Panc1 (cell line): ENCODE results near the gene RIMBP2. TPM values are rescaled to one million over a fixed set of nuclear protein-coding genes. Genes with fewer than 3 reads are reported as not detected.

Source experiments
- ATAC-seq: fragments of 200-7000 bp; cut with Tn5 transposase; 2 replicates; pipeline ENCODE4 v1.9.1; 2020; ENCODE audit warnings: mild to moderate bottlenecking, moderate library complexity
- BruUV-seq: library from RNA; stranded (reverse); fragments of 400-500 nt; replicated peaks from 2 replicates; lab custom pipeline; 2021; lab: Mats Ljungman, UMichigan
- CTCF ChIA-PET: fragments of 300-600 bp; sonication (Branson Sonifier 250); formaldehyde crosslinking; loops from one replicate; lab custom pipeline; 2022; ENCODE audit warnings: antibody characterized with exemption; lab: Charles Lee
- POLR2A ChIA-PET: fragments of 300-600 bp; sonication (Branson Sonifier 250); formaldehyde crosslinking; loops from one replicate; lab custom pipeline; 2022; ENCODE audit warnings: antibody characterized with exemption; lab: Charles Lee
- DNase-seq: peaks from one replicate; pipeline ENCODE4 v3.0.0-alpha.2; 2010; ENCODE audit warnings: low read depth, low spot score
- H3K27ac ChIP-seq: 2 replicates; pipeline ENCODE4 v1.5.1; 2011; ENCODE audit warnings: mild to moderate bottlenecking, low read length, inconsistent platforms
- H3K27me3 ChIP-seq: fragments of 200-500 bp; sonication (Bioruptor generic); 2 replicates; pipeline ENCODE4 v1.6.0; 2014; ENCODE audit warnings: low read length, inconsistent platforms; ENCODE audit not compliant: control insufficient read depth, insufficient read depth
- H3K36me3 ChIP-seq: fragments of 200-500 bp; sonication (Bioruptor generic); 2 replicates; pipeline ENCODE4 v1.5.1; 2014; ENCODE audit warnings: inconsistent platforms, mild to moderate bottlenecking, low read length, moderate library complexity; ENCODE audit not compliant: control insufficient read depth, insufficient read depth
- H3K4me1 ChIP-seq: 2 replicates; pipeline ENCODE4 v1.5.1; 2011; ENCODE audit warnings: inconsistent platforms, mild to moderate bottlenecking, low read length, moderate library complexity; ENCODE audit not compliant: control insufficient read depth, insufficient read depth
- H3K4me3 ChIP-seq, 2 experiments: 2 replicates each; pipeline ENCODE4 v1.5.1; 2011 to 2012; ENCODE audit warnings: low read depth in 2 of 2, low read length in 2 of 2, mild to moderate bottlenecking in 2 of 2, inconsistent platforms in 1 of 2, moderate library complexity in 1 of 2
- H3K9me3 ChIP-seq: fragments of 200-500 bp; sonication (Bioruptor generic); 2 replicates; pipeline ENCODE4 v1.5.1; 2014; ENCODE audit warnings: low read depth, mild to moderate bottlenecking, inconsistent platforms, low read length, moderate library complexity; ENCODE audit not compliant: control insufficient read depth, insufficient read depth
- CTCF ChIP-seq: fragments of 450-650 bp; IDR thresholded peaks from 2 replicates; pipeline ENCODE4 v1.5.1; 2017; ENCODE audit warnings: mild to moderate bottlenecking
- POLR2AphosphoS5 ChIP-seq: IDR thresholded peaks from 2 replicates; pipeline ENCODE4 v1.6.1; 2012; ENCODE audit warnings: mild to moderate bottlenecking, low read depth, low read length, moderate library complexity
- REST ChIP-seq, 2 experiments: IDR thresholded peaks; 2 replicates each; pipeline ENCODE4 v1.6.1; 2011 to 2012; ENCODE audit warnings: low read depth in 2 of 2, control low read depth in 1 of 2, low read length in 1 of 2, mild to moderate bottlenecking in 1 of 2, moderate library complexity in 1 of 2; ENCODE audit not compliant: insufficient read depth in 1 of 2
- SIN3A ChIP-seq: IDR thresholded peaks from 2 replicates; pipeline ENCODE4 v1.6.1; 2012; ENCODE audit warnings: low read depth, mild to moderate bottlenecking, low read length, moderate library complexity, borderline replicate concordance; ENCODE audit not compliant: insufficient read depth
- TCF7L2 ChIP-seq: IDR thresholded peaks from 2 replicates; pipeline ENCODE4 v1.6.1; 2011; ENCODE audit warnings: mild to moderate bottlenecking, low read depth, low read length, inconsistent platforms
- in situ Hi-C: cut with HindIII; loops from 2 replicates; pipeline ENCODE4 v1.10.0; 2016; ENCODE audit warnings: low sequenced_read_pairs, low pct_unique_long_range_greater_than_20kb
- intact Hi-C: fragments of 100-400 bp; cut with micrococcal nuclease; formaldehyde crosslinking; loops from one replicate; pipeline ENCODE4 v1.10.0; 2022; ENCODE audit not compliant: unreplicated experiment
- total RNA-seq: library from RNA; stranded (reverse); gene quantifications from one replicate; pipeline ENCODE4 v1.2.1, GENCODE V29; 2021; ENCODE audit not compliant: unreplicated experiment

Gene RIMBP2
- total RNA-seq, 1 experiment from 2014 or later: not detected

- TF ChIP-seq TCF7L2 (no peak), POLR2AphosphoS5 (no peak), CTCF (no peak), REST (IDR thresholded peaks at IDR 0.05; ENCODE audit: insufficient read depth in 1 of 2, low read depth in 2 of 2, low read length in 1 of 2) (no peak), SIN3A (no peak)
- DNase-seq: no peak
- no peaks in the 10 kb centered on the region for H3K4me1 ChIP-seq
- POLR2A ChIA-PET: no interaction called here
- intact Hi-C loops: no loop called here
- in situ Hi-C loops: no loop called here
- no peaks in the 10 kb centered on the region for H3K27me3 ChIP-seq
- CTCF ChIA-PET: no interaction called here
- H3K4me3 ChIP-seq: no peak overlapping the region
- H3K27ac ChIP-seq: no peak overlapping the region
- no peaks in the 10 kb centered on the region for H3K9me3 ChIP-seq
- no peak for ATAC-seq
- BruUV-seq: no TSS peak
- H3K36me3 ChIP-seq: no peaks in the 10 kb centered on the region
These were observed 279.2 kb downstream of the RIMBP2 start for GRCh38 chr12:130436741-130437501.

GRCh38 chr12:130435826-130436225 lies 280.3 kb downstream of the RIMBP2 start:
- POLR2A ChIA-PET: no interaction called here
- no peaks in the 10 kb centered on the region for H3K9me3 ChIP-seq
- in situ Hi-C loops: no loop called here

More at GRCh38 chr12:130435826-130436225, 280.3 kb downstream of the RIMBP2 start:
- TF ChIP-seq TCF7L2 (no peak), REST (IDR thresholded peaks at IDR 0.05; ENCODE audit: insufficient read depth in 1 of 2, low read depth in 2 of 2, low read length in 1 of 2) (no peak), POLR2AphosphoS5 (no peak), SIN3A (no peak), CTCF (no peak)
- H3K36me3 ChIP-seq: no peaks in the 10 kb centered on the region
- no TSS peak for BruUV-seq
- CTCF ChIA-PET: no interaction called here
- intact Hi-C loops: no loop called here
- H3K4me3 ChIP-seq: no peak overlapping the region
- no peaks in the 10 kb centered on the region for H3K4me1 ChIP-seq
- DNase-seq (no peak), ATAC-seq (no peak)
- H3K27ac ChIP-seq: no peak overlapping the region
- H3K27me3 ChIP-seq: no peaks in the 10 kb centered on the region
